SK-N-MC (cell line): ENCODE measurements around the gene RGS4.
"Not testable (repeated sequence)": the region's sequence is repeated elsewhere in the genome, so short reads cannot be mapped to it uniquely, and the experiment has no call there.

Source experiments
- DNase-seq: peaks from one replicate; pipeline ENCODE4 v3.0.0-alpha.2; 2011; ENCODE audit warnings: low read depth, low spot score
- H3K27ac ChIP-seq: fragments of 200-600 bp; sonication (generic); 2 replicates; pipeline ENCODE4 v1.5.1; 2016; ENCODE audit warnings: mixed run types
- H3K36me3 ChIP-seq: fragments of 200-600 bp; sonication (generic); 2 replicates; pipeline ENCODE4 v1.6.1; 2017; ENCODE audit warnings: antibody characterized with exemption, low read length, mixed read lengths; ENCODE audit not compliant: insufficient read depth
- H3K4me3 ChIP-seq: fragments of 200-600 bp; sonication (generic); 2 replicates; pipeline ENCODE4 v1.5.1; 2016
- H3K9ac ChIP-seq: fragments of 200-600 bp; sonication (generic); 2 replicates; pipeline ENCODE4 v1.8.0; 2017; ENCODE audit warnings: mixed run types, mixed read lengths; ENCODE audit not compliant: insufficient read length
- H3K9me3 ChIP-seq: fragments of 200-600 bp; sonication (generic); 2 replicates; pipeline ENCODE4 v1.6.1; 2017; ENCODE audit warnings: low read depth, mild to moderate bottlenecking, antibody characterized with exemption, low read length, moderate library complexity, mixed read lengths
- EZH2 ChIP-seq: fragments of 200-600 bp; sonication (generic); IDR thresholded peaks from one replicate; pipeline ENCODE4 v1.6.1; 2017; ENCODE audit warnings: antibody characterized with exemption
- FOXP2 ChIP-seq: optimal IDR thresholded peaks from 2 replicates; pipeline ENCODE3; 2011; ENCODE audit warnings: mild to moderate bottlenecking, moderate library complexity; ENCODE audit not compliant: insufficient read depth; ENCODE audit errors: extremely low read length, control extremely low read depth
- POLR2AphosphoS5 ChIP-seq: IDR thresholded peaks from 2 replicates; pipeline ENCODE4 v1.6.1; 2012; ENCODE audit warnings: mild to moderate bottlenecking, low read depth, low read length, borderline replicate concordance

RGS4 gene

GRCh38 chr1:163085904-163086268 lies 16.7 kb downstream of the RGS4 start:
- no peak for TF ChIP-seq EZH2
- no peak for TF ChIP-seq FOXP2
- TF ChIP-seq POLR2AphosphoS5, result no peak
- DNase-seq, result no peak
- no peaks in the 10 kb centered on the region for H3K36me3 ChIP-seq
- H3K9ac ChIP-seq, result no peak overlapping the region
- no peak overlapping the region for H3K4me3 ChIP-seq
- H3K9me3 ChIP-seq, result no peaks in the 10 kb centered on the region
- H3K27ac ChIP-seq, result no peak overlapping the region

GRCh38 chr1:163089117-163089516 lies 20.0 kb downstream of the RGS4 start:
- not testable (repeated sequence) for H3K36me3 ChIP-seq, DNase-seq, H3K9me3 ChIP-seq, H3K4me3 ChIP-seq, H3K27ac ChIP-seq, H3K9ac ChIP-seq

- H3K27ac ChIP-seq, result no peak overlapping the region
- TF ChIP-seq EZH2 (no peak), FOXP2 (no peak)
- H3K36me3 ChIP-seq, result no peaks in the 10 kb centered on the region
Observed at GRCh38 chr1:163090321-163090945, 21.3 kb downstream of the RGS4 start.

GRCh38 chr1:163093169-163093568 lies 24.0 kb downstream of the RGS4 start:
- TF ChIP-seq POLR2AphosphoS5, result no peak
- no peak for TF ChIP-seq FOXP2
- no peak for TF ChIP-seq EZH2
- no peaks in the 10 kb centered on the region for H3K9me3 ChIP-seq
- DNase-seq, result no peak
- H3K4me3 ChIP-seq, result no peak overlapping the region
- no peaks in the 10 kb centered on the region for H3K36me3 ChIP-seq
- no peak overlapping the region for H3K9ac ChIP-seq
- H3K27ac ChIP-seq, result no peak overlapping the region

More at GRCh38 chr1:163090321-163090945, 21.3 kb downstream of the RGS4 start:
- H3K9ac ChIP-seq, result no peak overlapping the region
- no peaks in the 10 kb centered on the region for H3K9me3 ChIP-seq
- DNase-seq, result no peak
- H3K4me3 ChIP-seq, result no peak overlapping the region

GRCh38 chr1:163093579-163093978 lies 24.4 kb downstream of the RGS4 start:
- no peak overlapping the region for H3K4me3 ChIP-seq
- no peak overlapping the region for H3K27ac ChIP-seq
- no peak overlapping the region for H3K9ac ChIP-seq
- no peaks in the 10 kb centered on the region for H3K9me3 ChIP-seq
- TF ChIP-seq FOXP2 (no peak), POLR2AphosphoS5 (no peak), EZH2 (no peak)
- no peaks in the 10 kb centered on the region for H3K36me3 ChIP-seq
- no peak for DNase-seq

GRCh38 chr1:163094182-163094581 lies 25.0 kb downstream of the RGS4 start:
- H3K9me3 ChIP-seq, result no peaks in the 10 kb centered on the region
- no peaks in the 10 kb centered on the region for H3K36me3 ChIP-seq
- H3K4me3 ChIP-seq, result no peak overlapping the region
- no peak overlapping the region for H3K9ac ChIP-seq
- TF ChIP-seq POLR2AphosphoS5 (no peak), EZH2 (no peak), FOXP2 (no peak)
- no peak for DNase-seq
- no peak overlapping the region for H3K27ac ChIP-seq

- H3K9ac ChIP-seq, result no peak overlapping the region
- TF ChIP-seq EZH2, result no peak
- no peak for TF ChIP-seq POLR2AphosphoS5
- no peak for TF ChIP-seq FOXP2
- H3K9me3 ChIP-seq, result no peaks in the 10 kb centered on the region
- no peak overlapping the region for H3K27ac ChIP-seq
- no peak for DNase-seq
- no peak overlapping the region for H3K4me3 ChIP-seq
- H3K36me3 ChIP-seq, result no peaks in the 10 kb centered on the region
Observed at GRCh38 chr1:163094589-163094988, 25.4 kb downstream of the RGS4 start.

GRCh38 chr1:163095213-163095612 lies 26.1 kb downstream of the RGS4 start:
- Histone ChIP-seq H3K9ac (no peak overlapping the region), H3K4me3 (no peak overlapping the region), H3K9me3 (no peaks in the 10 kb centered on the region), H3K36me3 (no peaks in the 10 kb centered on the region), H3K27ac (no peak overlapping the region)
- TF ChIP-seq EZH2, result no peak
- no peak for TF ChIP-seq FOXP2
- no peak for TF ChIP-seq POLR2AphosphoS5
- no peak for DNase-seq

GRCh38 chr1:163102590-163102989 lies 33.4 kb downstream of the RGS4 start:
- Histone ChIP-seq H3K27ac (no peak overlapping the region), H3K4me3 (no peak overlapping the region), H3K36me3 (no peaks in the 10 kb centered on the region), H3K9ac (no peak overlapping the region), H3K9me3 (no peaks in the 10 kb centered on the region)
- TF ChIP-seq POLR2AphosphoS5 (no peak), EZH2 (no peak), FOXP2 (no peak)
- DNase-seq, result no peak
